ENCODE results near the gene RTN4. TPM values are rescaled to one million over a fixed set of nuclear protein-coding genes. Genes with fewer than 3 reads are reported as not detected.

Gene RTN4
- total RNA-seq, 1 experiment from 2014 or later = 513 TPM

- Histone ChIP-seq H3K27me3 (ENCODE audit: control insufficient read depth, insufficient read depth, low read length) (no peaks in the 10 kb centered on the region), H3K9me3 (ENCODE audit: control insufficient read depth, insufficient read depth, low read depth, low read length) (peaks cover 7% of the 10 kb centered on the region; the same call in 1 of the 2 replicates), H3K27ac (ENCODE audit: low read length) (no peak overlapping the region), H3K4me3 (ENCODE audit: low read depth in 2 of 2, low read length in 2 of 2) (no peak overlapping the region), H3K4me1 (ENCODE audit: control insufficient read depth, insufficient read depth, low read length) (no peaks in the 10 kb centered on the region), H3K36me3 (ENCODE audit: control insufficient read depth, insufficient read depth, low read length) (no peaks in the 10 kb centered on the region)
- intact Hi-C loops (cut with micrococcal nuclease; ENCODE audit: unreplicated experiment) (no loop called here), in situ Hi-C loops (cut with HindIII; ENCODE audit: low pct_unique_long_range_greater_than_20kb, low sequenced_read_pairs) (no loop called here)
- no peak for ATAC-seq
- no peak for DNase-seq (ENCODE audit: low read depth, low spot score)
- ChIA-PET CTCF (no interaction called here), POLR2A (no interaction called here)
- TF ChIP-seq CTCF (IDR thresholded peaks at IDR 0.05) (no peak), REST (IDR thresholded peaks at IDR 0.05; ENCODE audit: insufficient read depth in 1 of 2, low read depth in 2 of 2, low read length in 1 of 2) (no peak), TCF7L2 (IDR thresholded peaks at IDR 0.05; ENCODE audit: low read depth, low read length) (no peak), SIN3A (IDR thresholded peaks at IDR 0.05; ENCODE audit: borderline replicate concordance, insufficient read depth, low read depth, low read length) (no peak), POLR2AphosphoS5 (IDR thresholded peaks at IDR 0.05; ENCODE audit: low read depth, low read length) (no peak)
- BruUV-seq (replicated peaks) = no TSS peak
Measured at GRCh38 chr2:54927085-54927750, 123.0 kb downstream of the RTN4 start.

GRCh38 chr2:54925022-54925421 lies 125.2 kb downstream of the RTN4 start:
- Histone ChIP-seq H3K27ac (ENCODE audit: low read length) (no peak overlapping the region), H3K4me3 (ENCODE audit: low read depth in 2 of 2, low read length in 2 of 2) (no peak overlapping the region), H3K4me1 (ENCODE audit: control insufficient read depth, insufficient read depth, low read length) (no peaks in the 10 kb centered on the region), H3K9me3 (ENCODE audit: control insufficient read depth, insufficient read depth, low read depth, low read length) (peaks cover 25% of the 10 kb centered on the region; the same call in 1 of the 2 replicates), H3K27me3 (ENCODE audit: control insufficient read depth, insufficient read depth, low read length) (no peaks in the 10 kb centered on the region), H3K36me3 (ENCODE audit: control insufficient read depth, insufficient read depth, low read length) (no peaks in the 10 kb centered on the region)
- in situ Hi-C loops (cut with HindIII; ENCODE audit: low pct_unique_long_range_greater_than_20kb, low sequenced_read_pairs) = no loop called here
- intact Hi-C loops (cut with micrococcal nuclease; ENCODE audit: unreplicated experiment) = no loop called here
- no peak for ATAC-seq
- no TSS peak for BruUV-seq (replicated peaks)
- ChIA-PET CTCF (no interaction called here), POLR2A (no interaction called here)
- TF ChIP-seq SIN3A (IDR thresholded peaks at IDR 0.05; ENCODE audit: borderline replicate concordance, insufficient read depth, low read depth, low read length) (no peak), TCF7L2 (IDR thresholded peaks at IDR 0.05; ENCODE audit: low read depth, low read length) (no peak), POLR2AphosphoS5 (IDR thresholded peaks at IDR 0.05; ENCODE audit: low read depth, low read length) (no peak), REST (IDR thresholded peaks at IDR 0.05; ENCODE audit: insufficient read depth in 1 of 2, low read depth in 2 of 2, low read length in 1 of 2) (no peak), CTCF (IDR thresholded peaks at IDR 0.05) (no peak)
- no peak for DNase-seq (ENCODE audit: low read depth, low spot score)

Data from Panc1 (cell line).